HG02852 (cell line): Measurements from ENCODE around the gene SEL1L2.

Experiments used
- ATAC-seq: cut with Tn5 transposase; IDR thresholded peaks from one replicate; pipeline ENCODE4 v1.9.1; 2021; ENCODE audit warnings: mild to moderate bottlenecking, moderate library complexity; ENCODE audit not compliant: unreplicated experiment

SEL1L2 gene

DNA sequence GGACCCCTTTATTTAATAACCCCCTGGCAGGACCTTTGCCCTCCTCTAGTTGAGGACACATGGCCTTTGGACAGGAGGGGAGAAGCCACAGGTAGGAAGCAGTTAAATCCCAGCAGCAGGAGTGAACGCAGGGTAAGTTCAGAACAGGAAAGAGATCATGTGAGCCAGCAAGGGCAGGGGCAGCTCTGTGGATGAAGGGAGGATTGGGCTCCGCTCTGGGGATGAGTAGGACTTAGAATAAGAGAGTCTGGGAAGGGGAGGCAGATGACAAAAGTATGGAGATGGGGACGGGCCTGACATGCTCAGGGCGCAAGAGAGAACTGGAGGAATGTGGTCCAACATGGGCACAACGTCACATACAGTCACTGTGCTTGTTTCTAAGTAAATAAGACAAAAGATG lies 116.6 kb downstream of the SEL1L2 start:
- ATAC-seq, result no peak

DNA sequence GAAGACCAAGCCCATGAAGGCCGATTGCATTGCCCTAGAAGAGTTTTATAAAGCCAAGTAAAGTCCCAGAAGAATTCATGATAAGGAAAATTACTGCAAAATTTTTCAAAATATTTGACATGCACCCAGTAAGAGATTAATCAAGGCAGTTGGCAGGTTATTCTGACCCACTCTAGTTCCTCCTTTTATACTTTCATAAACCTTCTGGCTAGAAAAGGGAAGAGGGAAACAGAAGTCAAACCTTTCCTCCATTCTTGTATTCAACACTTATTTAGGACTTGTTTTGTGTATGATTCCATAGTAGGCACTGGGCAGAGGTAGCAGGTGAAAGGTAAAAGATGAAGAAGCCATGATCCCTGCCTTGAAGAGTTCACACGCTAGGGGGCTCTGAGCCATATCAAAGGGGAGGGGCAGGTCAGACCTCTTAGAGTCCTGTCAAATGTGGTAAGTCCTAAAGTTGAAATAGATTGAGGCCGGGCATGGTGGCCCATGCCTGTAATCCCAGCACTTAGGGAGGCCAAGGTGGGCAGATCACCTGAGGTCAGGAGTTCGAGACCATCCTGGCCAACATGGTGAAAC lies 120.2 kb downstream of the SEL1L2 start:
- no peak for ATAC-seq

DNA sequence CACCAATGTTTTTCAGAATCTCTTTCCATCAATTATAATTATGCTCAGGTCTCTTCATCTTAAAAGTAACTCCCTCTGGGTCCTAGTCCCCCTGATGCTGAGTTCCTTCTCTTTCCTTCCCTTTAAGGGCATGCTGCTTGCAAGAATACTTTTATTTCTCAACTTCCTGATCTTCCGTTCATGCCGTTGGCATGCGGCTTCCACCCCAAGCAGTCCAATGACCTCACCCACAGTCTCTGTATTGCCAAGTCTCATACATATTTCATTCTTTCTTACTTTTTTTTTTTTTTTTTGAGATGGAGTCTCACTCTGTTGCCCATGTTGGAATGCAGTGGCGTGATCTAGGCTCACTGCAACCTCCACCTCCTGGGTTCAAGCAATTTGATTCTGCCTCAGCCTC lies 122.1 kb downstream of the SEL1L2 start:
- no peak for ATAC-seq

- no peak for ATAC-seq
Measured at GRCh38 chr20:13865791-13866351, 124.5 kb downstream of the SEL1L2 start.

- ATAC-seq, result no peak
Measured at GRCh38 chr20:13865156-13865555, 125.3 kb downstream of the SEL1L2 start.

DNA sequence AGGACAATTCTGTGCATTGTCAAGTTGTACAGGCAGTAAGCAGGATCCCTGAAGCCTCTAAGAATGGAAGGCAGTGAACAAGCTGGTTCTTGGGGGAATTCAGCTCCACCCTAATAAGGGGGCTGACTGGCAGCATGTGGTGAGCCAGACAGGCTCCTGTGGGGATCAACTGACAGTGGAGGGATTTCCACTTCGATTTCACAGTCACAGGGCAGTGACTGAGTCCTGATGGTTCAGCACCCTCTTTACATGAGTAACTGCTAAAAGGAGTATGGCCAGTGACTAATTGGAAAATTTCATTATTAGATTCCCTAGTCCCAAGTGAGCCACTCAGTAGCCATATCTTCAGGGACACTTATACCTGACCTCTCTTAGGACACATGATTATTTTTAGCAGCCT lies 127.2 kb downstream of the SEL1L2 start:
- no peak for ATAC-seq

- ATAC-seq, result no peak
Measured at GRCh38 chr20:13862245-13862644, 128.2 kb downstream of the SEL1L2 start.

DNA sequence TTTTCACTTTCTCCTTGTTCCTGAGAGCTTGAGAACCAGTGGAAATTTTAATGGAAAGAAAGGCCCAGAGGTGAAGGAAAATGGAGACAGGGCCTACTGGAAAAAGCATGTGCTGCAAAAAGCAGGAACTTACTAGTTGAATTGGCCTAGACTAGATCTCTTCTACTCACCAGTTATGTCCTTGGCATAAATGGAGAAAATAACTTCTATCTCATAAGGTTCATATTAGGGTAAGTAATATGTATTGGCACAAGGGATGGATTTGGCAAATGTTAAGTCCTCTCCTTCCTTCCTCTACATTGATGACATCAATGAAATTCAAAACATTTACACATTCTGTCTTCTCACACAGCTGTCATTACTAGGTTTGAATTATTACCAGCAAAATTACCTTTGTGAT lies 131.5 kb downstream of the SEL1L2 start:
- ATAC-seq, result no peak

GRCh38 chr20:13858439-13858838 lies 132.0 kb downstream of the SEL1L2 start:
- ATAC-seq, result no peak

GRCh38 chr20:13857961-13858360 lies 132.5 kb downstream of the SEL1L2 start:
- no peak for ATAC-seq

DNA sequence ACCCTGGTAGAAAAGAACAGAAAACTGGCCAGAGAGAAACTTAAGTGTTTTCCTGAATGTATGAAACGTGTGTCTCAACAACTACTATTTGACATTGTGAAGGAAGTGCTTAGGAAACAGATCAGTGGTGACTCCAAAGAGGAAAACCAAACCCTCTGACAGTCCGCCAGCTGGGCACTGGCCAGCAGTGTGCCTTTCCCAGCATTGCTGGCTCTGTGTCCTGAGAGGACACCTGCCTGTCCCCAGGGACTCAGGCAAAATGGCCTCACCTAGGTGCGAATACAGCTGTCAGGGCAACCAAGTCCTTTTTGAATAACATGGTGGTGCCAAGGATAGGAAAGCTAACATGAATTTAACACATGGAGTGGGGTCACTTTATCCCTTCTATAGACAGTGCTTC lies 133.1 kb downstream of the SEL1L2 start:
- ATAC-seq, result no peak

DNA sequence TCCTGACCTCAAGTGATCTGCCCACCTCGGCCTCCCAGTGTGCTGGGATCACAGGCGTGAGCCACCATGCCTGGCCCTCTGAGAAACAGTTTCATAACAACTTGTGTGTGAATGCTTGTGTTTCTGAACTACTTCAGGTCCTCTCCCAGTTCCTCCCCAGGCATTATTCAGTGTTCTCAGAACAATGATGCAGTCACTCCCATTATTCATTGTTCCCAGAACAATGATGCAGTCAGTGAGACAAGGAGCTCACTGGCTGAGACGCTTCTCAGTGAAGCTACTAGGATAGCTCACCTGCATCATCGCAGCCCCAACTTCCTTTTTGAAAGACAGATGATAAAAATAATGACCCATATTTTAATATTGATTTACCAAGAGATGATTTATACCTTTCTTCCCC lies 134.1 kb downstream of the SEL1L2 start:
- no peak for ATAC-seq

- no peak for ATAC-seq
Measured at GRCh38 chr20:13855613-13856012, 134.8 kb downstream of the SEL1L2 start.

GRCh38 chr20:13852306-13852705 lies 138.1 kb downstream of the SEL1L2 start:
- no peak for ATAC-seq

- no peak for ATAC-seq
Measured at GRCh38 chr20:13851279-13851678, 139.1 kb downstream of the SEL1L2 start.

GRCh38 chr20:13844296-13844695 lies 146.1 kb downstream of the SEL1L2 start:
- ATAC-seq, result no peak

- no peak for ATAC-seq
Measured at GRCh38 chr20:13841206-13841605, 149.2 kb downstream of the SEL1L2 start.

GRCh38 chr20:13840093-13840465 lies 150.3 kb downstream of the SEL1L2 start:
- ATAC-seq, result no peak

DNA sequence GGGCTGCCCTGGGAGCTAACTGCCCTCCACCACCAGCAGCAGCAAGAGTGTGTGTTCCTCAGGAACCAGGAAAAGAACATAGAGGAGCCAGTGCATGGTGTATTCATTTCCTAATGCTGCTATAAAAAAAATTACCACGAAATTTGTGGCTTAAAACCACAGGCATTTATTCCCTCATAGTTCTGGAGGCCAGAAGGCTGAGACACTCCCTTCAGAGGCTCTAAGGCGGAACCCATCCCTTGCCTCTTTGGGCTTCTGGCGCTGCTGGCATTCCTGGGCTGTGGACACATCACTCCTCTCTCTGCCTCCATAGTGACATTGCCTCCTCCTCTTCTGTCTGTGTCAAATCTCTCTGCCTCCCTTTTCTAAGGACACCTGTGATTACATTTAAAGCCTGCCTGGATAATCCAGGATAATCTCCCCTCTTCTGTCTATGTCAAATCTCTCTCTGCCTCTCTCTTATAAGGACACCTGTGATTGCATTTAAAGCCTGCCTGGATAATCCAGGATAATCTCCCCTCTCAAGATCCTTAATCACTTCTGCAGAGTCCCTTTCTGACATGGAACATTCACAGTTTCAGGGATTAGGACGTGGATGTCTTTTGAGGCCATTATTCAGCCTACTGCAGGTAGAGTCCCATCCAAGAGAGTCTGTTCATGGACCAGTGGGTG lies 150.9 kb downstream of the SEL1L2 start:
- ATAC-seq, result no peak

DNA sequence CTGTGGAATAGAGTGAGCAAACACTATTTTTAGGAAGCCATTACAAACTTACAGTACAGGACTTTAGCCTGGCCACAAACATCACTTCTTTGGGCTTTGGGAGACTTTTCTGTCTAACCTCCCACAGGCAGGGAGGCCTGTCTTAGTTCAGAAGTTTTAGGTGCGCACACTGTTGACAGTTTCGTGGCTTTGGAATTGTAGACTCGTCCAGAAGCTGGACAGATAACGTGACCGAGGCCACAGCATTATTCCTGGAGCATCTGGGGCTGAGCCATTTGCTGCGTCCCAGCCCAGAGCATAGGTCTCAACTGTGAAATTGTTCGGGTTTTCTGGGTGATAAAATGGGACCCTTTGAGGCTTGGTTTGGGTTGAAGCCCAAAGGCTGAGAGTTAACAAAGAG lies 151.8 kb downstream of the SEL1L2 start:
- no peak for ATAC-seq

- ATAC-seq, result no peak
Measured at GRCh38 chr20:13831476-13831875, 158.9 kb downstream of the SEL1L2 start.

DNA sequence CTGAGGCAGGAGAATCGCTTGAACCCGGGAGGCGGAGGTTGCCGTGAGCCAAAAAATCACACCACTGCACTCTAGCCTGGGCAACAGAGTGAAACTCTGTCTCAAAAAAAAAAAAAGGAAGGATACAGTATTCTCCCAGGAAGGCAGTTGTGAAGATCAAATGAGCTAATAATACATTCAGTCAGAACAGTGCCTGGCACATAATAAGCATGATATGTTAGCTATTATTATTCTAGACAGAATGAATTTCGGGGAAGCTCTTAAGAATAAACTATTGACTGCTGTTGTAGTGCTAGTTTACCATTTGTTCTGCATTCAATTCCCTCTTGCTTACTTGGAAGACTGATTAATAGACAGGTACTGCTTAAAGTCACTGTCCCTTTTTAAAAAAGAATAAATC lies 164.9 kb downstream of the SEL1L2 start:
- ATAC-seq, result no peak

DNA sequence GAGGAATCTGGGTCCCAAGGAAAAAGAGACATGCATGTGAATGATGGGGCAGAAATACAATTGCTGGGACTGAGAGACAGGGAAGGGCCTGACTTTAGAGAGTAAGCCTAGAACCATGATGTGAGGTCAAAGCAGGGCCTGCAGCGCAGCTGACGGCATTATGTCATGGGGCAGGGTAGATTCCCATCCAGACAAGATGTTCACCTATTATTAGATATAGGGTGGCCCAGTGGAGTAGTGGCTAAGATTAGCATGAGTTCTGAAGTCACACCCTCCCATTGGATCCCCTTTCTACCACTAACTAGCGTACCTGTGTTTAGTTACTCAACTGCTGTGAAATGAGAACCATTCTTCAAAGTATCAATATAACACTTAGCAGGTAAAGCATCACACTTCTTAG lies 166.0 kb downstream of the SEL1L2 start:
- ATAC-seq, result no peak
